IMR-90 (cell line): ENCODE data around the gene ZNF654. TPM values are rescaled to one million over a fixed set of nuclear protein-coding genes. Genes with fewer than 3 reads are reported as not detected.

Source experiments
- ATAC-seq: fragments of 200-7000 bp; cut with Tn5 transposase; 2 replicates; pipeline ENCODE4 v1.9.1; 2020; ENCODE audit warnings: low read depth, mild to moderate bottlenecking, moderate library complexity
- BruUV-seq: library from RNA; stranded (reverse); fragments of 400-500 nt; replicated peaks from 2 replicates; lab custom pipeline; 2021; lab: Mats Ljungman, UMichigan
- CTCF ChIA-PET: fragments of 300-600 bp; formaldehyde crosslinking; extraction: SDS; loops from one replicate; lab custom pipeline; 2021; ENCODE audit warnings: antibody characterized with exemption; lab: Yijun Ruan, JAX
- POLR2A ChIA-PET: fragments of 300-600 bp; sonication (Branson Sonifier 250); formaldehyde crosslinking; loops from one replicate; lab custom pipeline; 2022; ENCODE audit warnings: antibody characterized with exemption; ENCODE audit not compliant: unreplicated experiment; lab: Charles Lee
- DNase-seq: peaks from one replicate; pipeline ENCODE4 v3.0.0; 2013
- H2AFZ ChIP-seq: replicated peaks from 2 replicates; pipeline ENCODE3; 2013; ENCODE audit warnings: low read length, mild to moderate bottlenecking; ENCODE audit not compliant: poor library complexity
- H2AK5ac ChIP-seq: 2 replicates; pipeline ENCODE4 v1.6.1; 2013; ENCODE audit warnings: low read depth, low read length, inconsistent platforms
- H2AK9ac ChIP-seq: replicated peaks from 2 replicates; pipeline ENCODE3; 2013; ENCODE audit warnings: mild to moderate bottlenecking, low read depth, low read length, moderate library complexity; ENCODE audit not compliant: poor library complexity
- H2BK120ac ChIP-seq: 2 replicates; pipeline ENCODE4 v1.6.1; 2013; ENCODE audit warnings: low read depth, low read length, inconsistent platforms
- H2BK15ac ChIP-seq: 3 replicates; pipeline ENCODE4 v1.6.1; 2013; ENCODE audit warnings: low read depth, low read length, inconsistent platforms
- H2BK20ac ChIP-seq: 2 replicates; pipeline ENCODE4 v1.6.1; 2013; ENCODE audit warnings: low read depth, mild to moderate bottlenecking, inconsistent platforms, low read length, moderate library complexity
- H2BK5ac ChIP-seq: 2 replicates; pipeline ENCODE4 v1.6.1; 2013; ENCODE audit warnings: mild to moderate bottlenecking, low read depth, low read length, inconsistent platforms; ENCODE audit not compliant: poor library complexity, severe bottlenecking
- H3K14ac ChIP-seq: replicated peaks from 2 replicates; pipeline ENCODE4 v1.6.1; 2013; ENCODE audit warnings: low read depth, low read length, inconsistent platforms
- H3K18ac ChIP-seq: 2 replicates; pipeline ENCODE4 v1.6.1; 2013; ENCODE audit warnings: low read depth, low read length, control low read depth
- H3K23ac ChIP-seq: 2 replicates; pipeline ENCODE4 v1.6.1; 2013; ENCODE audit warnings: low read depth, low read length, inconsistent platforms
- H3K27ac ChIP-seq: 2 replicates; pipeline ENCODE4 v1.5.1; 2013; ENCODE audit warnings: mild to moderate bottlenecking, control low read depth, low read length; ENCODE audit not compliant: insufficient read depth
- H3K27me3 ChIP-seq: 2 replicates; pipeline ENCODE4 v1.6.1; 2013; ENCODE audit warnings: low read length; ENCODE audit not compliant: control insufficient read depth, insufficient read depth
- H3K36me3 ChIP-seq: 2 replicates; pipeline ENCODE4 v1.6.1; 2013; ENCODE audit warnings: low read length, mixed read lengths; ENCODE audit not compliant: control insufficient read depth, insufficient read depth
- H3K4ac ChIP-seq: 2 replicates; pipeline ENCODE4 v1.6.1; 2013; ENCODE audit warnings: low read depth, low read length, inconsistent platforms
- H3K4me1 ChIP-seq: 2 replicates; pipeline ENCODE4 v1.6.1; 2013; ENCODE audit warnings: low read length, mixed read lengths; ENCODE audit not compliant: control insufficient read depth, insufficient read depth
- H3K4me2 ChIP-seq: 2 replicates; pipeline ENCODE4 v1.6.1; 2013; ENCODE audit warnings: low read depth, mild to moderate bottlenecking, control low read depth, low read length, moderate library complexity
- H3K4me3 ChIP-seq: 2 replicates; pipeline ENCODE4 v1.5.1; 2013; ENCODE audit warnings: low read depth, mild to moderate bottlenecking, control low read depth, low read length, moderate library complexity; ENCODE audit not compliant: insufficient read depth
- H3K56ac ChIP-seq: 2 replicates; pipeline ENCODE4 v1.6.1; 2013; ENCODE audit warnings: low read length, inconsistent platforms; ENCODE audit not compliant: insufficient read depth; ENCODE audit errors: extremely low read depth
- H3K79me1 ChIP-seq, 2 experiments: 2 replicates each; pipeline ENCODE4 v1.6.1; 2013; ENCODE audit warnings: low read length in 2 of 2, inconsistent platforms in 1 of 2, low read depth in 1 of 2
- H3K9ac ChIP-seq: 2 replicates; pipeline ENCODE4 v1.6.1; 2013; ENCODE audit warnings: low read depth, low read length, control low read depth
- H3K9me1 ChIP-seq: 2 replicates; pipeline ENCODE4 v1.6.1; 2013; ENCODE audit warnings: low read length, inconsistent platforms; ENCODE audit not compliant: insufficient read depth
- H3K9me3 ChIP-seq: 2 replicates; pipeline ENCODE4 v1.6.1; 2013; ENCODE audit warnings: low read length; ENCODE audit not compliant: control insufficient read depth, insufficient read depth
- H4K20me1 ChIP-seq: 2 replicates; pipeline ENCODE4 v1.6.1; 2013; ENCODE audit warnings: low read length, inconsistent platforms; ENCODE audit not compliant: insufficient read depth
- H4K5ac ChIP-seq: 2 replicates; pipeline ENCODE4 v1.6.1; 2013; ENCODE audit warnings: mild to moderate bottlenecking, low read depth, low read length, control low read depth
- H4K8ac ChIP-seq, 2 experiments: 2 replicates each; pipeline ENCODE4 v1.6.1; 2013; ENCODE audit warnings: low read depth in 2 of 2, low read length in 2 of 2, control low read depth in 1 of 2, inconsistent platforms in 1 of 2
- H4K91ac ChIP-seq: 2 replicates; pipeline ENCODE4 v1.6.1; 2013; ENCODE audit warnings: low read depth, low read length, inconsistent platforms; ENCODE audit not compliant: insufficient read depth
- ELK1 ChIP-seq: fragments of 150-350 bp; IDR thresholded peaks from 2 replicates; pipeline ENCODE4 v1.6.1; 2016; ENCODE audit warnings: low read depth, mild to moderate bottlenecking, low read length, moderate library complexity, borderline replicate concordance
- FOS ChIP-seq: fragments of 150-350 bp; IDR thresholded peaks from 2 replicates; pipeline ENCODE4 v1.6.1; 2016; ENCODE audit warnings: low read depth, low read length
- MAZ ChIP-seq: IDR thresholded peaks from 2 replicates; pipeline ENCODE4 v1.6.1; 2012; ENCODE audit warnings: low read depth, mild to moderate bottlenecking, low read length, improper control_type of control experiment, moderate library complexity, borderline replicate concordance
- MXI1 ChIP-seq: IDR thresholded peaks from 2 replicates; pipeline ENCODE4 v1.6.1; 2012; ENCODE audit warnings: low read depth, mild to moderate bottlenecking, low read length, moderate library complexity, borderline replicate concordance
- NFE2L2 ChIP-seq: fragments of 150-350 bp; IDR thresholded peaks from 2 replicates; pipeline ENCODE4 v1.6.1; 2016; ENCODE audit warnings: low read depth, mild to moderate bottlenecking, low read length
- WGBS, 2 experiments: methylation state at CpG; one replicate each; pipeline versions ENCODE4 v1.1.5 to v1.1.7; 2013; ENCODE audit warnings: missing lambda C conversion rate in 2 of 2; ENCODE audit not compliant: insufficient read length in 1 of 2; ENCODE audit errors: extremely low coverage in 2 of 2; 5-methylcytosine and 5-hydroxymethylcytosine counted together
- dilution Hi-C: fragments of 300-500 bp; cut with HindIII; formaldehyde crosslinking; loops from one replicate; pipeline ENCODE4 v1.14.3; 2018; ENCODE audit warnings: low sequenced_read_pairs; ENCODE audit not compliant: unreplicated experiment
- in situ Hi-C: fragments of 300-500 bp; cut with MboI; formaldehyde crosslinking; loops from 3 replicates; pipeline ENCODE4 v1.14.3; 2019; ENCODE audit warnings: low sequenced_read_pairs, inconsistent platforms, mixed read lengths
- intact Hi-C: fragments of 100-400 bp; cut with micrococcal nuclease; formaldehyde crosslinking; loops from 2 replicates; pipeline ENCODE4 v1.10.0; 2022
- polyA plus RNA-seq, 3 experiments: library from polyadenylated mRNA; depleted of rRNA; stranded (reverse); fragments of >200 nt; gene quantifications; 2 replicates each; pipeline ENCODE4 v1.2.3, GENCODE V29; 2012; ENCODE audit warnings: low replicate concordance in 1 of 3
- total RNA-seq: library from RNA; depleted of rRNA; stranded (reverse); fragments of >200 nt; gene quantifications from 2 replicates; pipeline ENCODE4 v1.2.3, GENCODE V29; 2012

ZNF654 gene
- total and polyA plus RNA-seq, 2 of the 4 experiments (the other 2 are of a cell fraction) = 3.3 to 11.5 TPM

- no peak overlapping the region for H4K8ac ChIP-seq
- no peak overlapping the region for H3K56ac ChIP-seq
- no peak for ATAC-seq
- no peak overlapping the region for H2BK5ac ChIP-seq
- H4K91ac ChIP-seq = no peak overlapping the region
- H2BK120ac ChIP-seq = no peak overlapping the region
- DNase-seq = no peak
- H4K20me1 ChIP-seq = peaks cover 4% of the 10 kb centered on the region; the same call in 1 of the 2 replicates
- H3K4me1 ChIP-seq = no peaks in the 10 kb centered on the region
- WGBS, 2 experiments = no CpG with 5 or more reads among the region's 3 CpGs
- POLR2A ChIA-PET = no interaction called here
- H3K4ac ChIP-seq = no peak overlapping the region
- H3K14ac ChIP-seq = no peak overlapping the region
- no TSS peak for BruUV-seq
- no peak overlapping the region for H3K27ac ChIP-seq
- no peak overlapping the region for H2AK5ac ChIP-seq
- H3K18ac ChIP-seq = no peak overlapping the region
- H3K27me3 ChIP-seq = no peaks in the 10 kb centered on the region
- H3K4me3 ChIP-seq = no peak overlapping the region
- TF ChIP-seq NFE2L2 (no peak), MXI1 (no peak), FOS (no peak), MAZ (no peak), ELK1 (no peak)
- no peak overlapping the region for H3K23ac ChIP-seq
- H3K9me1 ChIP-seq = no peaks in the 10 kb centered on the region
- intact Hi-C loops = loop anchor here (5.0 kb wide), 3 partner anchors 43 to 113 kb away; partner anchors contain the start of genes CGGBP1 and ZNF654
- H2BK20ac ChIP-seq = no peak overlapping the region
- H3K9ac ChIP-seq = no peak overlapping the region
- no peak overlapping the region for H2AK9ac ChIP-seq
- no peak overlapping the region for H4K5ac ChIP-seq
- H3K36me3 ChIP-seq = 0 out of 2 replicates have a peak, but pooled peaks cover 2% of the 10 kb centered on the region
- no peaks in the 10 kb centered on the region for H3K9me3 ChIP-seq
- CTCF ChIA-PET = interaction anchor here (0.7 kb wide), 1 partner anchor 220 kb away, joined by 3 read pairs; no protein-coding TSS in a partner anchor
- H2AFZ ChIP-seq = no peak overlapping the region
- H3K4me2 ChIP-seq = no peak overlapping the region
- dilution Hi-C loops = no loop called here
- in situ Hi-C loops = no loop called here
- H3K79me1 ChIP-seq = peaks cover 11 to 19% of the 10 kb centered on the region in 2 experiments
- no peak overlapping the region for H2BK15ac ChIP-seq
These were observed 56.0 kb downstream of the ZNF654 start for GRCh38 chr3:88114878-88115549.
